Mesendoderm (in vitro differentiated cells): ENCODE results near the gene FBXW12.

Experiments
- DNase-seq: peaks from one replicate; pipeline ENCODE4 v3.0.0; 2013
- H2AK5ac ChIP-seq: 2 replicates; pipeline ENCODE4 v1.6.1; 2013; ENCODE audit warnings: low read length, inconsistent platforms
- H2BK120ac ChIP-seq: 2 replicates; pipeline ENCODE4 v1.6.1; 2013; ENCODE audit warnings: low read depth, mild to moderate bottlenecking, low read length, moderate library complexity, mixed read lengths
- H2BK15ac ChIP-seq: replicated peaks from 2 replicates; pipeline ENCODE4 v1.6.1; 2013; ENCODE audit warnings: low read depth, mild to moderate bottlenecking, moderate library complexity
- H2BK5ac ChIP-seq: 2 replicates; pipeline ENCODE4 v1.6.1; 2013; ENCODE audit warnings: low read length, inconsistent platforms
- H3K18ac ChIP-seq: 2 replicates; pipeline ENCODE4 v1.6.1; 2013; ENCODE audit warnings: mild to moderate bottlenecking, low read length, mixed read lengths
- H3K23ac ChIP-seq: one replicate; pipeline ENCODE4 v1.6.1; 2013; ENCODE audit warnings: low read length
- H3K27ac ChIP-seq: 2 replicates; pipeline ENCODE4 v1.5.1; 2013; ENCODE audit warnings: low read depth, mild to moderate bottlenecking, inconsistent platforms, low read length, moderate library complexity
- H3K27me3 ChIP-seq: 2 replicates; pipeline ENCODE4 v1.6.1; 2013; ENCODE audit warnings: low read length, control low read depth, mild to moderate bottlenecking, inconsistent platforms; ENCODE audit not compliant: insufficient read depth, poor library complexity
- H3K36me3 ChIP-seq: 2 replicates; pipeline ENCODE4 v1.6.1; 2013; ENCODE audit warnings: low read length, inconsistent platforms; ENCODE audit not compliant: control insufficient read depth, insufficient read depth
- H3K4ac ChIP-seq: one replicate; pipeline ENCODE4 v1.6.1; 2013; ENCODE audit warnings: low read depth, mild to moderate bottlenecking, low read length, moderate library complexity
- H3K4me1 ChIP-seq: 2 replicates; pipeline ENCODE4 v1.6.1; 2013; ENCODE audit warnings: low read depth, low read length, inconsistent platforms; ENCODE audit not compliant: control insufficient read depth
- H3K4me2 ChIP-seq: 2 replicates; pipeline ENCODE4 v1.6.1; 2013; ENCODE audit warnings: low read length
- H3K4me3 ChIP-seq: 2 replicates; pipeline ENCODE4 v1.5.1; 2013; ENCODE audit warnings: mild to moderate bottlenecking, low read length
- H3K56ac ChIP-seq: one replicate; pipeline ENCODE4 v1.6.1; 2013; ENCODE audit warnings: low read length
- H3K79me1 ChIP-seq: 2 replicates; pipeline ENCODE4 v1.6.1; 2013; ENCODE audit warnings: low read length, inconsistent platforms
- H3K79me2 ChIP-seq: 2 replicates; pipeline ENCODE4 v1.6.1; 2013; ENCODE audit warnings: mild to moderate bottlenecking, low read length; ENCODE audit not compliant: control insufficient read depth, insufficient read depth
- H3K9ac ChIP-seq: 2 replicates; pipeline ENCODE4 v1.6.1; 2013; ENCODE audit warnings: low read length, inconsistent platforms
- H4K5ac ChIP-seq: one replicate; pipeline ENCODE4 v1.6.1; 2013; ENCODE audit warnings: low read length
- H4K8ac ChIP-seq: one replicate; pipeline ENCODE4 v1.6.1; 2013; ENCODE audit warnings: low read depth, mild to moderate bottlenecking, control low read depth, low read length, moderate library complexity
- WGBS: extraction: QIAGEN DNeasy Blood & Tissue Kit; methylation state at CpG from one replicate; pipeline ENCODE4 v1.1.7; 2013; ENCODE audit warnings: low lambda C conversion rate, missing lambda C conversion rate; ENCODE audit not compliant: insufficient coverage; ENCODE audit errors: extremely low coverage; 5-methylcytosine and 5-hydroxymethylcytosine counted together

The FBXW12 gene

GRCh38 chr3:48352546-48352945, 19.5 kb upstream of the FBXW12 start:
- WGBS, result no CpG with 5 or more reads among the region's 6 CpGs
- Histone ChIP-seq H2BK5ac (no peak overlapping the region), H2BK120ac (no peak overlapping the region), H3K36me3 (no peaks in the 10 kb centered on the region), H3K56ac (no peak overlapping the region), H2BK15ac (no peak overlapping the region), H3K27ac (no peak overlapping the region), H3K79me1 (no peaks in the 10 kb centered on the region), H3K4ac (no peak overlapping the region), H3K23ac (no peak overlapping the region), H3K4me3 (no peak overlapping the region), H4K5ac (no peak overlapping the region), H3K18ac (no peak overlapping the region), H3K4me1 (no peaks in the 10 kb centered on the region), H3K4me2 (no peak overlapping the region), H3K79me2 (no peaks in the 10 kb centered on the region), H3K27me3 (peaks cover 2% of the 10 kb centered on the region), H3K9ac (no peak overlapping the region), H2AK5ac (no peak overlapping the region), H4K8ac (no peak overlapping the region)
- no peak for DNase-seq

GRCh38 chr3:48353987-48354386, 18.0 kb upstream of the FBXW12 start:
- Histone ChIP-seq H2AK5ac (no peak overlapping the region), H3K9ac (no peak overlapping the region), H3K56ac (no peak overlapping the region), H3K18ac (no peak overlapping the region), H3K79me2 (no peaks in the 10 kb centered on the region), H2BK15ac (no peak overlapping the region), H3K79me1 (no peaks in the 10 kb centered on the region), H4K5ac (no peak overlapping the region), H2BK5ac (no peak overlapping the region), H3K23ac (no peak overlapping the region), H3K36me3 (no peaks in the 10 kb centered on the region), H3K27ac (no peak overlapping the region), H3K4ac (no peak overlapping the region), H2BK120ac (no peak overlapping the region), H4K8ac (no peak overlapping the region), H3K27me3 (peaks cover 2% of the 10 kb centered on the region), H3K4me1 (no peaks in the 10 kb centered on the region), H3K4me3 (no peak overlapping the region), H3K4me2 (no peak overlapping the region)
- DNase-seq, result no peak
- no CpG with 5 or more reads among the region's 4 CpGs for WGBS

- Histone ChIP-seq H2BK15ac (no peak overlapping the region), H3K36me3 (no peaks in the 10 kb centered on the region), H3K79me2 (no peaks in the 10 kb centered on the region), H3K18ac (no peak overlapping the region), H3K23ac (no peak overlapping the region), H3K27ac (no peak overlapping the region), H4K5ac (no peak overlapping the region), H3K9ac (no peak overlapping the region), H3K4ac (no peak overlapping the region), H3K4me1 (no peaks in the 10 kb centered on the region), H2BK120ac (no peak overlapping the region), H4K8ac (no peak overlapping the region), H3K4me3 (no peak overlapping the region), H3K56ac (no peak overlapping the region), H3K79me1 (no peaks in the 10 kb centered on the region), H2BK5ac (no peak overlapping the region), H3K27me3 (peaks cover 2% of the 10 kb centered on the region), H3K4me2 (no peak overlapping the region), H2AK5ac (no peak overlapping the region)
- no peak for DNase-seq
- WGBS, result no CpG with 5 or more reads among the region's 1 CpG
Measured at GRCh38 chr3:48356419-48356818, 15.6 kb upstream of the FBXW12 start.

- H4K5ac ChIP-seq, result no peak overlapping the region
- H3K4me1 ChIP-seq, result no peaks in the 10 kb centered on the region
- no peak overlapping the region for H3K23ac ChIP-seq
- H3K9ac ChIP-seq, result no peak overlapping the region
- H2BK120ac ChIP-seq, result no peak overlapping the region
- no peak overlapping the region for H4K8ac ChIP-seq
- DNase-seq, result no peak
- no peak overlapping the region for H3K18ac ChIP-seq
- H3K56ac ChIP-seq, result no peak overlapping the region
- H3K4me3 ChIP-seq, result no peak overlapping the region
- H3K79me1 ChIP-seq, result no peaks in the 10 kb centered on the region
- H2BK15ac ChIP-seq, result no peak overlapping the region
- H3K4me2 ChIP-seq, result no peak overlapping the region
- no peak overlapping the region for H3K4ac ChIP-seq
- no peaks in the 10 kb centered on the region for H3K27me3 ChIP-seq
- no peak overlapping the region for H2AK5ac ChIP-seq
- H3K79me2 ChIP-seq, result no peaks in the 10 kb centered on the region
- H3K36me3 ChIP-seq, result no peaks in the 10 kb centered on the region
- H2BK5ac ChIP-seq, result no peak overlapping the region
- no peak overlapping the region for H3K27ac ChIP-seq
Measured at GRCh38 chr3:48361928-48362327, 10.1 kb upstream of the FBXW12 start.

- H3K18ac ChIP-seq, result no peak overlapping the region
- H2BK120ac ChIP-seq, result no peak overlapping the region
- WGBS, result no CpG with 5 or more reads among the region's 1 CpG
Measured at GRCh38 chr3:48364840-48365239, 7.2 kb upstream of the FBXW12 start.

GRCh38 chr3:48367201-48367600, 4.8 kb upstream of the FBXW12 start:
- H3K79me1 ChIP-seq, result no peaks in the 10 kb centered on the region
- H3K4me2 ChIP-seq, result no peak overlapping the region
- H3K56ac ChIP-seq, result no peak overlapping the region
- no peak overlapping the region for H3K9ac ChIP-seq
- H3K27ac ChIP-seq, result no peak overlapping the region
- H3K36me3 ChIP-seq, result no peaks in the 10 kb centered on the region
- no peak overlapping the region for H3K4me3 ChIP-seq
- DNase-seq, result peak; percentile 43
- no peak overlapping the region for H2BK15ac ChIP-seq
- no peaks in the 10 kb centered on the region for H3K4me1 ChIP-seq
- no peak overlapping the region for H3K18ac ChIP-seq
- no peak overlapping the region for H3K4ac ChIP-seq
- H3K27me3 ChIP-seq, result no peaks in the 10 kb centered on the region
- no peak overlapping the region for H3K23ac ChIP-seq
- no peak overlapping the region for H2AK5ac ChIP-seq
- H2BK5ac ChIP-seq, result no peak overlapping the region
- H2BK120ac ChIP-seq, result no peak overlapping the region
- no peak overlapping the region for H4K8ac ChIP-seq
- H3K79me2 ChIP-seq, result no peaks in the 10 kb centered on the region
- H4K5ac ChIP-seq, result no peak overlapping the region

More at GRCh38 chr3:48364840-48365239, 7.2 kb upstream of the FBXW12 start:
- no peak overlapping the region for H3K23ac ChIP-seq
- H3K79me1 ChIP-seq, result no peaks in the 10 kb centered on the region
- H2AK5ac ChIP-seq, result no peak overlapping the region
- H4K8ac ChIP-seq, result no peak overlapping the region
- H3K4me3 ChIP-seq, result no peak overlapping the region
- no peak overlapping the region for H2BK5ac ChIP-seq
- no peak overlapping the region for H3K27ac ChIP-seq
- no peak for DNase-seq
- no peak overlapping the region for H3K56ac ChIP-seq
- H2BK15ac ChIP-seq, result no peak overlapping the region
- no peak overlapping the region for H3K9ac ChIP-seq
- H3K36me3 ChIP-seq, result no peaks in the 10 kb centered on the region
- H3K79me2 ChIP-seq, result no peaks in the 10 kb centered on the region
- no peak overlapping the region for H3K4ac ChIP-seq
- H3K4me1 ChIP-seq, result no peaks in the 10 kb centered on the region
- no peaks in the 10 kb centered on the region for H3K27me3 ChIP-seq
- no peak overlapping the region for H3K4me2 ChIP-seq
- no peak overlapping the region for H4K5ac ChIP-seq
